Measurements from ENCODE around the gene EMC10. TPM values are rescaled to one million over a fixed set of nuclear protein-coding genes. Genes with fewer than 3 reads are reported as not detected.
A peak's percentile ranks its signal among the peaks of the same experiment; 100 is the strongest.

The EMC10 gene
- total and polyA plus RNA-seq, 5 donors = 98.5 to 134 (median 105) TPM

GRCh38 chr19:50536662-50537305 lies 60.5 kb downstream of the EMC10 start:
- WGBS = 92% methylated on average over 16 of the region's 16 CpGs
- Histone ChIP-seq H3K27ac (ENCODE audit: low read length) (no peak overlapping the region), H3K9me3 (ENCODE audit: control insufficient read depth, low read length) (no peaks in the 10 kb centered on the region), H3K27me3 (ENCODE audit: control insufficient read depth, insufficient read depth) (no peaks in the 10 kb centered on the region), H3K4me1 (ENCODE audit: control insufficient read depth, insufficient read depth, low read length) (no peaks in the 10 kb centered on the region), H3K4me3 (ENCODE audit: low read length) (no peak overlapping the region)
- DNase-seq (no peak), ATAC-seq (no peak)
- intact Hi-C loops (cut with DNase I) = loop anchor here in 3 of 4 donors (5.0 kb wide), 1 partner anchor 246 kb away; no protein-coding TSS in a partner anchor

- 85% methylated on average over 18 of the region's 18 CpGs for WGBS
- Histone ChIP-seq H3K4me1 (ENCODE audit: control insufficient read depth, insufficient read depth, low read length) (no peaks in the 10 kb centered on the region), H3K4me3 (ENCODE audit: low read length) (no peak overlapping the region), H3K27me3 (ENCODE audit: control insufficient read depth, insufficient read depth) (no peaks in the 10 kb centered on the region), H3K27ac (ENCODE audit: low read length) (no peak overlapping the region), H3K9me3 (ENCODE audit: control insufficient read depth, low read length) (no peaks in the 10 kb centered on the region)
- intact Hi-C loops (cut with DNase I) = loop anchor here in 3 of 4 donors (5.0 kb wide), 1 partner anchor 245 kb away; no protein-coding TSS in a partner anchor
- ATAC-seq = peak in 1 of 2 donors; percentile 24
- no peak for DNase-seq
Observed at GRCh38 chr19:50537306-50537685, 61.0 kb downstream of the EMC10 start.

- no peaks in the 10 kb centered on the region for H3K9me3 ChIP-seq (ENCODE audit: control insufficient read depth, low read length)
- H3K27ac ChIP-seq (ENCODE audit: low read length) = no peak overlapping the region
- DNase-seq (peak; percentile 82 to 92 (median 89)), ATAC-seq (peak; percentile 74 to 85)
- no peak overlapping the region for H3K4me3 ChIP-seq (ENCODE audit: low read length)
- intact Hi-C loops (cut with DNase I) = loop anchor here in 3 of 4 donors (5.0 kb wide), 1 partner anchor 245 kb away; no protein-coding TSS in a partner anchor
- no peaks in the 10 kb centered on the region for H3K4me1 ChIP-seq (ENCODE audit: control insufficient read depth, insufficient read depth, low read length)
- no peaks in the 10 kb centered on the region for H3K27me3 ChIP-seq (ENCODE audit: control insufficient read depth, insufficient read depth)
- WGBS = 21% methylated on average over 15 of the region's 15 CpGs
Observed at GRCh38 chr19:50537769-50538230, 61.5 kb downstream of the EMC10 start.

Other genes starting within 250 kb of the EMC10 start
- gene KCNC3, start 147.1 kb upstream of the EMC10 start, total RNA-seq = 1 to 10 TPM; 3.0 to 6.1 (median 4.9) TPM
- 3.3 TPM for gene KCNC3, start 147.1 kb upstream of the EMC10 start, polyA plus RNA-seq
- gene NAPSA, start 110.9 kb upstream of the EMC10 start, total RNA-seq = under 1 TPM in 3 of 4 donors, not detected in 1; 0.43 to 0.84 (median 0.56) TPM
- gene NAPSA, start 110.9 kb upstream of the EMC10 start, polyA plus RNA-seq = 0.72 TPM
- gene NR1H2, start 100.0 kb upstream of the EMC10 start, total RNA-seq = 10 to 100 TPM; 68.3 to 74.5 (median 70.2) TPM
- gene NR1H2, start 100.0 kb upstream of the EMC10 start, polyA plus RNA-seq = 80.9 TPM
- 10 to 100 TPM in 3 of 4 donors, 1 to 10 TPM in 1; 9.0 to 12.5 (median 11.6) TPM for gene POLD1, start 92.2 kb upstream of the EMC10 start, total RNA-seq
- gene POLD1, start 92.2 kb upstream of the EMC10 start, polyA plus RNA-seq = 8.7 TPM
- under 1 TPM in 2 of 4 donors, not detected in 2; 0.14 to 0.29 TPM for gene SPIB, start 57.6 kb upstream of the EMC10 start, total RNA-seq
- 0.02 TPM for gene SPIB, start 57.6 kb upstream of the EMC10 start, polyA plus RNA-seq
- gene MYBPC2, start 43.6 kb upstream of the EMC10 start, total RNA-seq = not detected
- not detected for gene MYBPC2, start 43.6 kb upstream of the EMC10 start, polyA plus RNA-seq
- 1 to 10 TPM in 3 of 4 donors, under 1 TPM in 1; 0.86 to 2.3 (median 1.9) TPM for gene GARIN5A, start 341 bp downstream of the EMC10 start, total RNA-seq
- gene GARIN5A, start 341 bp downstream of the EMC10 start, polyA plus RNA-seq = 3.0 TPM
- 10 to 100 TPM; 24.2 to 40.5 (median 39.5) TPM for gene JOSD2, start 34.7 kb downstream of the EMC10 start, total RNA-seq
- 55.2 TPM for gene JOSD2, start 34.7 kb downstream of the EMC10 start, polyA plus RNA-seq
- gene ASPDH, start 37.4 kb downstream of the EMC10 start, total RNA-seq = not detected
- gene ASPDH, start 37.4 kb downstream of the EMC10 start, polyA plus RNA-seq = not detected
- gene LRRC4B, start 91.9 kb downstream of the EMC10 start, total RNA-seq = 1 to 10 TPM; 1.2 to 3.2 (median 2.0) TPM
- 1.6 TPM for gene LRRC4B, start 91.9 kb downstream of the EMC10 start, polyA plus RNA-seq
- 1 to 10 TPM in 1 of 4 donors, under 1 TPM in 3; 0.43 to 1.0 (median 0.67) TPM for gene SYT3, start 163.4 kb downstream of the EMC10 start, total RNA-seq
- 0.25 TPM for gene SYT3, start 163.4 kb downstream of the EMC10 start, polyA plus RNA-seq
- 1 to 10 TPM in 2 of 4 donors, not detected in 2; 1.5 TPM for gene C19orf81, start 172.9 kb downstream of the EMC10 start, total RNA-seq
- 0.52 TPM for gene C19orf81, start 172.9 kb downstream of the EMC10 start, polyA plus RNA-seq
- 1 to 10 TPM in 1 of 4 donors, under 1 TPM in 3; 0.09 to 1.2 (median 0.44) TPM for gene SHANK1, start 243.3 kb downstream of the EMC10 start, total RNA-seq
- gene SHANK1, start 243.3 kb downstream of the EMC10 start, polyA plus RNA-seq = 1.9 TPM
- gene CLEC11A, start 246.9 kb downstream of the EMC10 start, total RNA-seq = 10 to 100 TPM in 2 of 4 donors, 1 to 10 TPM in 2; 8.2 to 10.2 (median 10.0) TPM
- gene CLEC11A, start 246.9 kb downstream of the EMC10 start, polyA plus RNA-seq = 5.5 TPM

Data from right cardiac atrium (tissue), 5 donors.